GM19240 (cell line): ENCODE data around the gene TUB.

Source experiments
- DNase-seq: peaks from one replicate; pipeline ENCODE4 v3.0.0; 2011; ENCODE audit warnings: low spot score; ENCODE audit not compliant: insufficient read length

The TUB gene, protein sequence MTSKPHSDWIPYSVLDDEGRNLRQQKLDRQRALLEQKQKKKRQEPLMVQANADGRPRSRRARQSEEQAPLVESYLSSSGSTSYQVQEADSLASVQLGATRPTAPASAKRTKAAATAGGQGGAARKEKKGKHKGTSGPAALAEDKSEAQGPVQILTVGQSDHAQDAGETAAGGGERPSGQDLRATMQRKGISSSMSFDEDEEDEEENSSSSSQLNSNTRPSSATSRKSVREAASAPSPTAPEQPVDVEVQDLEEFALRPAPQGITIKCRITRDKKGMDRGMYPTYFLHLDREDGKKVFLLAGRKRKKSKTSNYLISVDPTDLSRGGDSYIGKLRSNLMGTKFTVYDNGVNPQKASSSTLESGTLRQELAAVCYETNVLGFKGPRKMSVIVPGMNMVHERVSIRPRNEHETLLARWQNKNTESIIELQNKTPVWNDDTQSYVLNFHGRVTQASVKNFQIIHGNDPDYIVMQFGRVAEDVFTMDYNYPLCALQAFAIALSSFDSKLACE

GRCh38 chr11:8080674-8081590 is at the start of gene TUB:
TUB (plus strand) TSS chr11:8081211; CDS start chr11:8081511, 300 bp downstream.
- DNase-seq: no peak

GRCh38 chr11:8031248-8032115 is 49.5 kb upstream of the TUB start:
- DNase-seq: no peak

- no peak for DNase-seq
Measured at GRCh38 chr11:8032122-8032521, 48.9 kb upstream of the TUB start.

GRCh38 chr11:8032576-8033304 is 48.3 kb upstream of the TUB start:
- no peak for DNase-seq

- DNase-seq: peak; percentile 55
Measured at GRCh38 chr11:8033305-8034105, 47.5 kb upstream of the TUB start.

DNA sequence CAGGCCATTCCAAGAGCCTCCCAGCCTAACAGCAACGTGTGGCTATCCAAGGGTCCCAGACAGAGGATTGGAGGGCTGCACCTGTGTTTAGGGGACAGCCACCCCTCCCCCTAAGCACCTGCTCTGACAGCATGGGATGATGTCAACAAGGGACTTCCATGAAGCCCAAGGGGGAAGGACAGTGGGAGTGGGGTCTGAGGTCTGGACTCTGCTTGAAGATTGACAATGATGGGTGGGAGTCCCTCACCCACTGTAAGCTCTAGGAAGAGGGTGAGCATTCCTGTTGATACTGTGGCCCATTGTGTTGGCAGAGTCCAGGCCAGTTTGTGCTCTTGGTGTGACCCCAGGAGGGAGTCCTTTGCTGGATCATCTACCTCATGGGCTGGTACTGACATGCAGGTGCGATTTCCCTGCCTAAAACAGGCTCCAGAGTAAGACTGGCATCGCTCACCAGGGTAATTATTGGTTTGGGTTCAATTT is 46.9 kb upstream of the TUB start:
- no peak for DNase-seq

- no peak for DNase-seq
Measured at GRCh38 chr11:8034604-8035190, 46.3 kb upstream of the TUB start.

DNA sequence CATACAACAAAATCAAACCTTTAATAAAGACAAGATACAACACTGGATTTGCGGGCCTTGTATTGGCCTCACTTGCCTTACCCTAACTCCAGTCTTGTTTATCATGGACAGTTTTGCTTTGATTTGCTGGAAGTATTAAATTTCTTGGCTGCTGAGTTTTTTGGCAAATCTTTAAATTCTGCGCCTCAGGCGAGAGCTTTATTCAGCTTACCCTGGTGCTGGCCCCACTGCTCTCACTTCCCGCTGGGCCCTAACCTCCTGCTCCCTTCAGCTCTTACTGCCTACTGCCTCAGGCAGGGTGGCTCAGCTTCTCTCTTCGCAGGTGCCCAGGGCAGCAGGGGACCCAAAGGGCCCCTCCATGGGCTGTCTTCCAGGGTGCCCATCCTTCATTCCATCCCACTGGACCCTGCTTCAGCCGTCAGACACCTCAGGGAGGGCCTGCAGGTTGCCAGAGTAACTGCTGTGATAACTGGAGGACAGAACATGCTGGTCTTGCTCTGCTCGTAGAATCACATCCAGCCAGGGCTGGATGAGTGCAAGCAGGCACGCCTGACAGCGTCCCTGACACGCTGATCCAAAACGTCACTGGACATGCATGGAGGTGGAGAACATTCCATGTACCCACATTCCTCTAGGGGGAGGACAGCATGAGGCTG is 45.7 kb upstream of the TUB start:
- DNase-seq: no peak

DNA sequence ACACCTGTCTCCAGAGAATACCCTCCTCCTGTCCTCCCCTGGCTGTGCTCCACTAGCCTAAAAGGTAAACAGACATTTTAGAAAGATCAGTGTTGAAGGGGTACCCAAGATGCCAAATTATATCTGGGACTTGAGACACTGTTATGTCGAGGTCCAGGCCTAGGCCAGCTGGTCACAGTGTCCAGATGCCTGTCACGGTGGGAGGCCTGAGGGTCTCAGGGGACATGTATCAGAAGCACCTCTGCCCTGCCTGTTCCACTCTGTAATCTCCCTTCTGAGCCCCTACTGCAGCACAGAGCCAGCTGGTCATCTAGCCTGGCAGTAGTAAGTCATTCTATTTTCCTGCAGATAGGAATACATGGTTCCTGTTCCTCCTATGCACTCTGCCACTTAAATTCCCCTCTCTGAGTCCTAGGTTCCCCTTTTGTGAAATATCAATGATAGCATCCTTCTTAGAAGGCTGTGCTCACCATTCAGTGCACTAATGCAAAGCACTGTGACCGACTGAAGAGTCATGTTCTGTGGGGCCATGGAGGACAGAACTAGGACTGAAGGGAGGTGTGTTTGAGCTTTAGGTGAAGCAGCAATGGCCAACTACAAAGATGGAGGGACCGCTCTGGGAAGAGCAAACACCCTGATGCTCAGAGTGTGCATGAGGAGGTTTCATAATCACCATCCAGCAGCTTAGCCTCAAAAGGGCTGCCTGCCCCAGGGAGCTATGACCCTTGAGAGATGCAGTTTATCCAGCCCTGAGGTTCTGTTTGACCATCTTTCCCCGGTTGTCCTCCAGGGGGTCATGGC is 44.8 kb upstream of the TUB start:
- no peak for DNase-seq

- no peak for DNase-seq
Measured at GRCh38 chr11:8036986-8037385, 44.0 kb upstream of the TUB start.

GRCh38 chr11:8038393-8038792 is 42.6 kb upstream of the TUB start:
- DNase-seq: no peak

GRCh38 chr11:8038811-8039529 is 42.0 kb upstream of the TUB start:
- DNase-seq: no peak

- no peak for DNase-seq
Measured at GRCh38 chr11:8039530-8040260, 41.3 kb upstream of the TUB start.

DNA sequence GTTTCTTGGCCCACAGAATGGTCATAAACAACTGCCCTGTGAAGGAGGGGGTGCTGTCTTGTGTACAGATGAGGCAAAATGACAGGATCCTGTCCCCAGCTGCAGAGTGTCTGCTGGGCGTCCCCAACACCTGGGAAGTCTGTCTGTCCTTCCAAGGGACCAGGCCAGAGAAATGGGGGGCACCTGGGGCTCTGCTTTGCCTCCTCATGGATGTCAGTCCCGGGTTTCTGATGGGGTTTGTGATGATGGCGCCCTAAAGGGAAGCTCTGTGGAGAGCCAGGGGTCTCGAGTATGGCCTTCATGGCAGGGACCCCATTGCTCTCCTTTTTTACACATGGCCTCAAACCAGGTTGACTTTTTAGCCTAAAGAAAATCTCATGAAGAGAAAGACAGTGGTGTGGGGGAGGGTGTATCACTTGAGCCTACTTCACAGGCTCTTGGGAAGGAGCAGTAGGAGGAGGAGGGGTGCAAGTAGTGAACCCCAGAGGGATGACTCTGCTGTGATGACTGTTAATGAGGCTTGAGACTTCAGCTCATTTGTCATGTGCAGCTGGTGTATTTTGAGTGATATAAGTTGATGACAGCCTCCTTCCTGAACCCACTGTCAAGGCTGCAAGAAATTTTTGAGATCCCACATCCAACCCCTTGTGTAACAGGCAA is 40.6 kb upstream of the TUB start:
- no peak for DNase-seq

GRCh38 chr11:8040921-8041285 is 40.1 kb upstream of the TUB start:
- no peak for DNase-seq

- DNase-seq: no peak
Measured at GRCh38 chr11:8041576-8041975, 39.4 kb upstream of the TUB start.
